ENCODE results near the gene ATP1A4. TPM values are rescaled to one million over a fixed set of nuclear protein-coding genes. Genes with fewer than 3 reads are reported as not detected.

Gene ATP1A4
- total RNA-seq, 4 donors from 2014 or later = 0.07 to 0.47 TPM; not detected in 2

GRCh38 chr1:160216301-160216700, 64.9 kb downstream of the ATP1A4 start:
- intact Hi-C loops (cut with DNase I; ENCODE audit: low total_unique reads) = no loop called here
- no peak for ATAC-seq
- in situ Hi-C loops (cut with MboI; ENCODE audit: low sequenced_read_pairs in 4 of 4) = no loop called here

GRCh38 chr1:160217481-160218051, 66.2 kb downstream of the ATP1A4 start:
- no peak for TF ChIP-seq CTCF (IDR thresholded peaks at IDR 0.05 in 4 of 5, conservative IDR thresholded peaks at IDR 0.05 in 1 of 5)
- TF ChIP-seq POLR2A (IDR thresholded peaks at IDR 0.05) = no peak
- Histone ChIP-seq H3K4me3 (no peak overlapping the region), H3K27me3 (no peaks in the 10 kb centered on the region), H3K36me3 (peaks cover 4 to 94% of the 10 kb centered on the region in 2 donors), H3K4me1 (peaks cover 11 to 17% of the 10 kb centered on the region in 2 donors), H3K9me3 (no peaks in the 10 kb centered on the region), H3K27ac (peak overlapping the region in 3 of 4 donors; percentile 34 to 59 (median 44))
- in situ Hi-C loops (cut with MboI; ENCODE audit: low sequenced_read_pairs in 4 of 4) (no loop called here), intact Hi-C loops (cut with DNase I; ENCODE audit: low total_unique reads) (no loop called here)
- DNase-seq (no peak), ATAC-seq (no peak)

More at GRCh38 chr1:160216301-160216700, 64.9 kb downstream of the ATP1A4 start:
- H3K9me3 ChIP-seq = no peaks in the 10 kb centered on the region
- peak overlapping the region in 2 of 4 donors; percentile 10 to 59 for H3K27ac ChIP-seq
- no peak overlapping the region for H3K4me3 ChIP-seq
- peaks cover 2 to 94% of the 10 kb centered on the region in 2 donors for H3K36me3 ChIP-seq
- TF ChIP-seq CTCF (IDR thresholded peaks at IDR 0.05 in 4 of 5, conservative IDR thresholded peaks at IDR 0.05 in 1 of 5) (no peak), POLR2A (IDR thresholded peaks at IDR 0.05) (no peak)
- H3K4me1 ChIP-seq = peaks cover 11 to 17% of the 10 kb centered on the region in 2 donors
- no peaks in the 10 kb centered on the region for H3K27me3 ChIP-seq
- DNase-seq = no peak

DNA sequence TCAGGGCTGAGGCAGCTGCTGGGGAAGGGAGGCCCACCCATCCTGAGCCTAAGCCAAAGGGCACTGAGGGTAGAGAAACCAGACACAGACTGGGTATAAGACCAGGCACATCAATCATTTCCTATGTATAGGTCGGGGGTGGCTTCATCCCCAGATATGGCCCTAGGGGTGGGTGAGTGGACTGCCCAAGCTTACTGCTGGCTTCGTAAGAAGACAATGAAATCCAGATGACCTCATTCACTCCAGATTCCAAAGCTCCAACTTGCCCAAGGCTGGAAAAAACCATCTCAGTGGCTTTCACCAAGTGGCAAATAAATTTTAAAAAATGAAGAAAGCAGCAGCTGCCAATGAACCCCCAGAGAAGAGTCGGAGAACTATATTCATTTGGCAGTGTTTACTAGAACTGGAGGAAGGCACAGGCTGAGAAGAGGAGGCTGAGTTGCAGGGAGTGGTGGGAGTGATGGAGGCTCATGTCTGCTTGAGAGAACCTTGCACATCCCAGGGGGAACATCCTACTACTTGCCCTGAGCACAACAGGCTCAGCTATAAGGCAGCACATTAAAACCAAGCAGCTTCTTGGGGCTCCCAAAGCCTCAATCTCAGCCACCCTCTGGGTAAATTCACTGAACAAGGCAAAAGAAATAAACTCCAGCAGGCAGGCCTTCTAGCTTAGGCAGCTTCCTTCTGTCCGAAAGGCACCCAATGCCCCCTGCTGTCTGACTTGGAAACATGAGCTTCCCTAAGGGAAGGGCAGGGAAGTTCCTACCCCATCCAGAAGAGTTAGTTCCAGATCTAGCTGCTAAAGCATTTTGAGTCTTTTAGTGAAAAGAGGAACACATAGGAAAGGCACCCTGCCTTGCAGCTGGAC, 67.9 kb downstream of the ATP1A4 start:
- no peaks in the 10 kb centered on the region for H3K9me3 ChIP-seq
- peak; percentile 35 to 46 for DNase-seq
- no peaks in the 10 kb centered on the region for H3K27me3 ChIP-seq
- intact Hi-C loops (cut with DNase I; ENCODE audit: low total_unique reads) = no loop called here
- H3K36me3 ChIP-seq = peaks cover 10 to 94% of the 10 kb centered on the region in 2 donors
- H3K27ac ChIP-seq = peak overlapping the region; percentile 16 to 59 (median 21)
- TF ChIP-seq CTCF (IDR thresholded peaks at IDR 0.05 in 4 of 5, conservative IDR thresholded peaks at IDR 0.05 in 1 of 5) (peak; percentile 53 to 63 (median 57)), POLR2A (IDR thresholded peaks at IDR 0.05) (no peak)
- in situ Hi-C loops (cut with MboI; ENCODE audit: low sequenced_read_pairs in 4 of 4) = no loop called here
- ATAC-seq = peak; percentile 73 to 82
- peaks cover 11 to 17% of the 10 kb centered on the region in 2 donors for H3K4me1 ChIP-seq
- no peak overlapping the region for H3K4me3 ChIP-seq

- H3K4me1 ChIP-seq = peaks cover 11 to 17% of the 10 kb centered on the region in 2 donors
- H3K9me3 ChIP-seq = no peaks in the 10 kb centered on the region
- no peak for DNase-seq
- in situ Hi-C loops (cut with MboI; ENCODE audit: low sequenced_read_pairs in 4 of 4) (no loop called here), intact Hi-C loops (cut with DNase I; ENCODE audit: low total_unique reads) (no loop called here)
- H3K4me3 ChIP-seq = no peak overlapping the region
- H3K27ac ChIP-seq = peak overlapping the region; percentile 14 to 59 (median 20)
- ATAC-seq = no peak
- peaks cover 10 to 94% of the 10 kb centered on the region in 2 donors for H3K36me3 ChIP-seq
- no peaks in the 10 kb centered on the region for H3K27me3 ChIP-seq
- no peak for TF ChIP-seq POLR2A (IDR thresholded peaks at IDR 0.05)
- no peak for TF ChIP-seq CTCF (IDR thresholded peaks at IDR 0.05 in 4 of 5, conservative IDR thresholded peaks at IDR 0.05 in 1 of 5)
Observed at GRCh38 chr1:160220301-160220700, 68.9 kb downstream of the ATP1A4 start.

All from gastrocnemius medialis (tissue), 4 donors.